ENCODE measurements around the gene TRDN.
"Not testable (repeated sequence)": the region's sequence is repeated elsewhere in the genome, so short reads cannot be mapped to it uniquely, and the experiment has no call there.

The TRDN gene

DNA sequence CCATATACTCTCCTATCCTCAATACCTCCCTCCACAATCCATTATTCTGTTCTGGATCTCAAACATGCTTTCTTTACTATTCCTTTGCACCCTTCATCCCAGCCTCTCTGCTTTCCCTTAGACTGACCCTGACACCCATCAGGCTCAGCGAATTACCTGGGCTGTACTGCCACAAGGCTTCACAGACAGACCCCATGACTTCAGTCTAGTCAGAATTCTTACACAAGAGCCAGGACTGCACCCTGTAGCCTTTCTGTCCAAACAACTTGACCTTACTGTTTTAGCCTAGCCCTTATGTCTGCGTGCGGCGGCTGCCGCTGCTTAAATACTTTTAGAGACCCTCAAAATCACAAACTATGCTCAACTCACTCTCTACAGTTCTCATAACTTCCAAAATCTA, 76.9 kb downstream of the TRDN start:
- not testable (repeated sequence) for DNase-seq

- DNase-seq = not testable (repeated sequence)
These were observed 79.3 kb downstream of the TRDN start for GRCh38 chr6:123557474-123557873.

GRCh38 chr6:123551939-123552707, 84.6 kb downstream of the TRDN start:
- no peak for DNase-seq

DNA sequence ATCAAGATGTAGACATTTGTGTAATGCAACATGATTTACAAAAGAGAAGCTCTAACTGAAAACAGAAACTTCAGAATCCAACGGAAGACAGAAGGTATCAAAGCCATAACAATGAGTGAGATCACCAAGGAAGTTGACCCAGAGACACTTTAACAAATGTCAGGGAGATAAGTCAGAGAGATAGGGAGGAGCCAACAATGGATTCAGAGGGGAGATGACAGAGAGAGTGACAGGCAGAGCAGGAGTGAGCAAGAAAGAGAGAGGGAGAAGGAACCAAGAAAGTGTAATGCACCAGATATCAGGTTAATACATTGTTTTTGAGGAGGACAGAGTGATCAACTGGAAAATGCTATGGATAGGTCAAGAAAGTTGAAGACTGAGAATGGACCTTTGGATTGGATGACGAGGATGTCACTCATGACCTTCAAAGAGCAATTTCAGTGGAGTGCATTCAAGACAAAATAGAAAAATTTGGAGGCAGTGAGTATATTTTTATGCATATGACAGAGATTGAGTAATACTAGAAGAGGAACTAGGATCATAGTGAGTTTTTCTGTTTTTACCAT, 86.6 kb downstream of the TRDN start:
- no peak for DNase-seq

GRCh38 chr6:123549476-123549875, 87.3 kb downstream of the TRDN start:
- DNase-seq = no peak

DNA sequence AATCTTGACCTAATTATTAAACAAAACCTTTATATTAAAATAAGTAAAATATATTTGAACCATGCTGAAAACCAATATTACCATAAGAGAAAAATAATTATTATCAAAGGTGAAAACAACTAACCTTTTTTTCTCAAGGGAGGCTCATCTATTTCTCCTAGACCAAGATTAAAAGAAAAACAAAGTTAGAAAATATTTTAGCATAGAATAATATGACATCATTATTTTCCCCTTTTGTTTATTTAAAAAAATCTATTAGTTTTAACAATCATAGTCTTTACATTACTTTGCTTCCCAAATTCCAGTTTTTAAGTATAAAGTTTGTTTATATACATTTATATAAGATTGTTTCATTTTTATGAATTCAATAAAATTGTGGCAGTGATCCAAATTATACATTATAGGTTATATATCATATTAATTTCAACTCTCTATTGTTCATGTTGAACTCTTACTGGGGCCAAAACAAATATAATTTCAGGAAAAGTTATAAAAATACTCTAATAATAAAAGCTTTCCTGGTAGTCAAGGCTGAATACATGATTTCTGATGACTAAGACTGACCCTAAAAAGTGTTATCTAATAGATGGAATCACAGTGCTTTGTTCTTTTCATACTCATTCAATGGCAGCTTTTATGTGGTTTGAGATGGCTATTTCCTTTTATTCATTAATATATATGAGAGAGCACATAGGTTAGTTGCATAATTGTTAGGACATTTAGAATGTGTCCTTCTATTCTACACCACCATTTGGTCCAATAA, 89.4 kb downstream of the TRDN start:
- no peak for DNase-seq

DNA sequence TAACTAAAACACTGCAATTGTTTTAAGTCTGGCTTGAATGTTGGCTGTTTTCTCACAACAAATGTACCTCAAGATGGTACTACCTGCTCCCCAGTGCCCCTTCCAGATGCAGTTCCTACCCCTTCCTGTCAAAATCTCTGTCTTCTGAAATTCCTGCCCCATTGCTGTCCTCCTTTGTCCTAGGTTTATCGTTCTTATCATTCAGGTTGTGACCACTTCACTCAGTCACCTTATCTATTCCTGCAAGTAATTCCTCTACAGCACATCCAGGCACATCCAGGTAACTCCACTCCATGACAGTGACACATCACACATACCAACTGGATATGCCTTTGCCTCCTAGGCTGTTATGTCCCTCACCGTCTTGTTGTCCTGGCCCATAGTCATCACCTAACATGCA, 90.2 kb downstream of the TRDN start:
- DNase-seq = no peak

GRCh38 chr6:123541462-123541861, 95.3 kb downstream of the TRDN start:
- no peak for DNase-seq

DNA sequence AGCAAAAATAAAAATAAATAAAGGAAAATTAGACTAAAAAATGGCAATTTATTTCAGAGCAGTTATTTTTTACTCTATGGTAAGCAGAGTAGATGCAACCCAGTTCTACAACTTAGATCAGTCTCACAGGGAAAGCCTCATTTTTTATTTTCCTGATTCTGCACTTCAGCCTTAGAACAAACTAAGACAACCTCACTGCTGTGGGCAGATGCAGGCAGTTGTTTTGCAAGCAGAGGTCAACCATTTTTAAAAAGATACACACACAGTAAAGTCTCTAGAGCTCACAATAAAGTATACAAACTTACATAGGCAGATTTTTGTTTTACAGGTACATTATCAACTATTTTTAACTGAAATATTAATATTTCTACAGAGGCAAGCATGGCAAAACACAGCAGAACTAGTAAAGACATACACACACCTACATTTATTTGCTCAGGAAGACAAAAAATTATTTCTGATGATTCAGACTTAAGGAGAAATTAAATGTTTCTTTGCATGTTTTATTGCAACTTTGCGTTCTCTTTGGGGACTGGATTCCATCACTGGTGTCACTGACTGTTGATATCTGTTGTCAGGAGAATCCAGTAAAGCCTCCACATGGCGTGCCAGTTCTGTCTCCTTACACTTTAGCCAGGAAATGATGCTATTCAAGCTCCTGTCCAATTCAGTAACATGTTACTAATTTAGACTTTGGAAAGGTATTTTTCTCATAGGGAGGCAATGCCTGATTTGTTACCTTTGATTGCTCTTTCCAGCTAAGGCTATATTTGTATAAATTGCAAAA, 102.7 kb downstream of the TRDN start:
- no peak for DNase-seq

- no peak for DNase-seq
These were observed 106.9 kb downstream of the TRDN start for GRCh38 chr6:123529843-123530242.

- DNase-seq = no peak
These were observed 107.7 kb downstream of the TRDN start for GRCh38 chr6:123529058-123529457.

DNA sequence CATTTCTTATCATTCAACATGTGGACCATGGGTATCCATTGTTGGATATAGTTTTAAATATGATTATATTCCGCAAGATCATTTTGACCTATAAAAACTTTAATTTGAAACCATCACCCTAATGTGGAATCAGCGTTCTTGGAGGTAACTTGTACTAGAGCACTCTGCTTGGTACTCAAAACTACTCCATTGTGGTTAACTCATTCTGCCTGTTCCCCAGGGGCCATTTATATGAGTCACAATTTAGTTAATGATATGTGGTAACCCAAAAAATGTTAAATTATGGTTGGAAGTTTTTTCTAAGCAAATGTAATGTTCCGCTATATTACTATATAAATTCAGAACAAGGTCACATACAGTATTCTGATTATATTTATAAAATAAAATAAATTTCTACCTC, 109.3 kb downstream of the TRDN start:
- no peak for DNase-seq

DNA sequence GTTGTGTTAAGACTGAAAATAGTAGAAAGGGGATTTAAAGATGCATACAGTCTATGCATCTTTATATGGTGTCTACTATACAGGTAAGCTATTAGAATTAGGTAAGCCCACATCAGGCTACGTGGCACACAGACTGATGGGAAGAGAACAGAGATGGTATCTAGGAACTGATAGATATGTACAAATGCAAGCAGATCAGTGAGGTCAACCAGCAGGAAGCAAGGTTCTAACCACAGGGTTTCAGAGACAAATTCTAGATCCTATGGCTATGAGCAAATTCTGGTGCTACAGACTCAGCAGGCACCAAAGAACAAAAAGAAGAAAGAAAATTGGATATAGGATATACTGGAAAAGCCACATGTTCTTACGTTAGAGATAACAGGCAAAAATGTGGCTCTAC, 110.6 kb downstream of the TRDN start:
- no peak for DNase-seq

GRCh38 chr6:123524781-123525180, 112.0 kb downstream of the TRDN start:
- no peak for DNase-seq

GRCh38 chr6:123520217-123520616, 116.5 kb downstream of the TRDN start:
- DNase-seq = no peak

- no peak for DNase-seq
These were observed 117.6 kb downstream of the TRDN start for GRCh38 chr6:123519189-123519505.

- no peak for DNase-seq
These were observed 118.1 kb downstream of the TRDN start for GRCh38 chr6:123518441-123519188.

DNA sequence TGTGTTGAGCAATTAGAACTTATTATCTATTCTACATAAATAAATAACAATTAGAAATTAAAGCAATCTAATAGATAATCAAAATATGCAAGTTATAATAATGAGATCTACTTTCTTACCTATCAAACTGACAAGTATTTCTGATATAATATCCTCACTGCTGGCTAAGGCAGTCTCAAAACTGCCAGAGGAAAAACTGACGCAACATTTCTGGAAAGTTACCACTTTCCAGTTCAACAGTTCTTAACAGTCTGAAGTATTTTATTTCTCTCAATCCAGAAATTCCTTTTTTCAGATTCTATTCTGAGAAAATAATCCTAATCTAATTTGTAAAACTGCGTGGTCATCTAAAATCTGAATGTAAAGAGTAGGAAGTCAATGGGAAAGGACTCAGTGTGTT, 121.0 kb downstream of the TRDN start:
- no peak for DNase-seq

- DNase-seq = no peak
These were observed 127.6 kb downstream of the TRDN start for GRCh38 chr6:123509112-123509511.

GRCh38 chr6:123508290-123508689, 128.5 kb downstream of the TRDN start:
- DNase-seq = no peak

DNA sequence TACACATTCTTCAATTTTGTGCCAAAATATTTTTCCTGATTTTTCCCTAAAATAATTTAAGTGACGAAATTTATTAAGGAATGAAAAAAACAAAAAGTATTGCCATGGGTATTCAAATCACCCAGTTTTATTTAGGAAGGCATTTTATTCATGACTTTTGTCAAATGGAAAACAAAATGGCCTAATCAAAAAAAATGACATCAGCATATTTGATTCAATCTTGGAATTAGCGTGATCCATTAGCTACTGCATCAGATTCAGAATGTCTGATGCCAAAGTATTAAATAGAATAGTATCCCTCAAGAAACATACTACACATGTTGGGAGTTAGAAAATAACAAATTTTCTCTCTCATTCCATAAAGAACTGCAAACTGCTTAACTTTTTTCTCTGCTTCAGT, 129.2 kb downstream of the TRDN start:
- no peak for DNase-seq

DNA sequence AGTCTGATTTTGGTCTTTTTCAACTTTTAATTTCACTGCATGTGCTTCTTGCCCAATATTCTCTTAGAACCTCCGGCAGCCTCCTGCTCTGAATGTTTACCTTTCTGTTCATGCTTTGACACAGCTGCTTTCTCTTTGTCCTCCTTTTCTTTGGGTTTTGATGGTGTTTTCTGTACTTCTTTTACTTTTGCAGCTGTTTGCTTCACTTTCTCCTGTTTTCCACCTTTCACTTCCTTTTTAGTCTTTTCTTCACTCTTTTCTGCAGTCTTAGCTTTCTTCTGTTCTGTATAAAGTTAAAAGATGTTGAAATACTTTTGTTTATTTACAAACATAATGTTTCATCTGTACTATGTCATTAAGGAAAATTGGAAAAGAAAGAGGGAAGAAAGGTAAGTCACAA, 133.1 kb downstream of the TRDN start:
- no peak for DNase-seq

DNA sequence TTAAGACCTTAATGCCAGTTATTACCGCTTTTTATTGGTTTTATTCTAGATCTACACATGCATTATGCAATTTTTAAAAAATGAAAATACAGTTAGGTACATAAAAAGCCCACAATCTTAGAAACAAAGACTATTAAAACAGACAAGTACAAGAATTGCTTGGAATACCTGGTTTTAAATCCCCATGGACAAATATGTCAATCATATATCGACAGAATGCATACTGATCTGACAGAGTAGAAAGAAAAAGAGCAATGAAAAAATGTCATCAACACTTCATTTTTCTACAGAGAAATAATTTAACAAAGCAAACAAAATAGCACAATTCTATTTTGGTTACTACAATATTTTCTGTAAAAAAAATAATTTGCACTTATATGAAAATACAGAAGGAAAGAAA, 139.7 kb downstream of the TRDN start:
- DNase-seq = no peak

All from activated gamma-delta T cell treated with Interleukin-2 at 50 U/mL for 16 hours (primary cell).